ENCODE data around the gene GPR39.

- no peak for TF ChIP-seq ARNTL (CRISPR knock-in tag; IDR thresholded peaks at IDR 0.05; ENCODE audit: borderline replicate concordance, low read depth)
- TF ChIP-seq ZFP30 (CRISPR knock-in tag; IDR thresholded peaks at IDR 0.05), result no peak
- TF ChIP-seq PATZ1 (CRISPR knock-in tag; IDR thresholded peaks at IDR 0.05; ENCODE audit: borderline replicate concordance), result no peak
- TF ChIP-seq POU6F1 (CRISPR knock-in tag; IDR thresholded peaks at IDR 0.05; ENCODE audit: borderline replicate concordance, low read depth), result no peak
- TF ChIP-seq ZFP3 (CRISPR knock-in tag; IDR thresholded peaks at IDR 0.05), result no peak
- no peak for TF ChIP-seq ZNF565 (CRISPR knock-in tag; conservative IDR thresholded peaks at IDR 0.05; ENCODE audit: low read depth)
These were observed 26.5 kb upstream of the GPR39 start for GRCh38 chr2:132390076-132390475.
